HAP-1 (cell line): ENCODE data around the gene IGF1R.
A peak's percentile ranks its signal among the peaks of the same experiment; 100 is the strongest.

Experiments used
- DNase-seq, 2 experiments: peaks; one replicate each; pipeline ENCODE4 v3.0.0-alpha.2; 2016 to 2020; ENCODE audit warnings: low spot score in 2 of 2
- H3K27me3 ChIP-seq: fragments of 250-450 bp; sonication (Bioruptor Pico); 2 replicates; pipeline ENCODE4 v1.5.1; 2020; ENCODE audit warnings: low read depth, mild to moderate bottlenecking, moderate library complexity
- H3K36me3 ChIP-seq: fragments of 250-450 bp; sonication (Bioruptor Pico); replicated peaks from 2 replicates; pipeline ENCODE4 v1.5.1; 2020; ENCODE audit warnings: mild to moderate bottlenecking
- H3K4me1 ChIP-seq: fragments of 250-450 bp; sonication (Bioruptor Pico); 2 replicates; pipeline ENCODE4 v1.5.1; 2020; ENCODE audit warnings: mild to moderate bottlenecking
- H3K4me3 ChIP-seq: fragments of 250-450 bp; sonication (Bioruptor Pico); 2 replicates; pipeline ENCODE4 v1.5.1; 2020; ENCODE audit warnings: mild to moderate bottlenecking, moderate library complexity
- H3K9me3 ChIP-seq: fragments of 250-450 bp; sonication (Bioruptor Pico); 2 replicates; pipeline ENCODE4 v1.5.1; 2020; ENCODE audit warnings: mild to moderate bottlenecking, moderate library complexity
- in situ Hi-C: fragments of 300-500 bp; cut with MboI; formaldehyde crosslinking; loops from 3 replicates; pipeline ENCODE4 v1.14.3; 2020; ENCODE audit warnings: low sequenced_read_pairs, inconsistent platforms, mixed read lengths

The IGF1R gene

DNA sequence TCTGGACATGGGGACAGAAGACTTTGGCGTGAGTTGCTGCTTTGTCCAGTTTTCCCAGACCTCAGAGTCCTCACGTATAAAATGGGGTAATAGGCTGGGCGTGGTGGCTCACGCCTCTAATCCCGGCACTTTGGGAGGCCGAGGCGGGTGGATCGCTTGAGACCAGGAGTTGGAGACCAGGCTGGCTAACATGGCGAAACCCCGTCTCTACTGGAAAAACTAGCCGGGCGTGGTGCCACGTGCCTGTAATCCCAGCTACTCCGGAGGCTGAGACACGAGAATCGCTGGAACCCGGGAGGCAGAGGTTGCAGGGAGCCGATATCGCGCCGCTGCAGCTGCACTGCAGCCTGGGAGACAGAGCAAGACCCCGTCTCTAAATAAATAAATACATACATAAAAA, 22.7 kb upstream of the IGF1R start:
- Histone ChIP-seq H3K36me3 (no peaks in the 10 kb centered on the region), H3K4me3 (no peak overlapping the region), H3K9me3 (no peaks in the 10 kb centered on the region), H3K27me3 (peaks cover 71% of the 10 kb centered on the region), H3K4me1 (no peaks in the 10 kb centered on the region)
- in situ Hi-C loops = no loop called here
- no peak for DNase-seq

DNA sequence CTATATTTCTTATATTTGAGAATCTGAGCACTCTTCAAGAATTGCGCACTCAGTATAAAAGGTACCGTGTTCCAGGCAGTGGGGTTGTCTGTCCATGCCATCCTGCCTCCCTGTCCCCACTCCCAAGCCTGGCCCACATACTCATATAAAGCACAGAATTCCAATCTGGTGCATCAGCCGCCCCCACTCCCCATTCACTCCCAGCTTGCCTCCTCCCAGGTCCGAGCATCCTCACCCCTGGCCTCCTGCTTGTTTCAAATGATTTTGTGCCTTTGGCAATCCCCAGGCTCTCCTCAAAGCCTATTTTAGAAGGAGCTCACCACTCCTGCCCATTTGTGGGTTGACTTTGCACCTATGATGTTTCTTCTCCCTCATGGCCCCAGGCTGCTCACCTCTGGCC, 22.2 kb upstream of the IGF1R start:
- no peaks in the 10 kb centered on the region for H3K36me3 ChIP-seq
- in situ Hi-C loops = no loop called here
- peaks cover 66% of the 10 kb centered on the region for H3K27me3 ChIP-seq
- no peaks in the 10 kb centered on the region for H3K4me1 ChIP-seq
- H3K9me3 ChIP-seq = no peaks in the 10 kb centered on the region
- DNase-seq = no peak
- H3K4me3 ChIP-seq = no peak overlapping the region

DNA sequence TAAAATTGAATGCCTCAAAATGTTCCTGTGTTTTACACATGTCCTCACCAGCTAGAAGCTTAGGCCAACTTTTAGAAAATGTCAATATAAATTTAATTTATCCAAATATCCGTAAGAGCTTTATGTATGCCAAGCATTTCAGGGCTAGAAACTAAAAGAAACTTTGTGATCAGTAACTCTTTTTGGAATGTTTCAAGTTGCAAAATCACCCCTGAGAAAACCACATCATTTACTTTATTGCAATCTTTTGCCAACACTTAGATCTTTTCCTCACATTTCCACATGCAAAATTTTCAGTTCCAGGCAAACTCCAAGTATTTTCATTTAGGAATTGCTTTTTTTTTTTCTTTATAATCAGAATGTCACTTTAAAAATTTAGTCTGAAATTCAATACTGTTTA, 20.1 kb upstream of the IGF1R start:
- Histone ChIP-seq H3K4me3 (no peak overlapping the region), H3K4me1 (no peaks in the 10 kb centered on the region), H3K27me3 (peaks cover 47% of the 10 kb centered on the region)

DNA sequence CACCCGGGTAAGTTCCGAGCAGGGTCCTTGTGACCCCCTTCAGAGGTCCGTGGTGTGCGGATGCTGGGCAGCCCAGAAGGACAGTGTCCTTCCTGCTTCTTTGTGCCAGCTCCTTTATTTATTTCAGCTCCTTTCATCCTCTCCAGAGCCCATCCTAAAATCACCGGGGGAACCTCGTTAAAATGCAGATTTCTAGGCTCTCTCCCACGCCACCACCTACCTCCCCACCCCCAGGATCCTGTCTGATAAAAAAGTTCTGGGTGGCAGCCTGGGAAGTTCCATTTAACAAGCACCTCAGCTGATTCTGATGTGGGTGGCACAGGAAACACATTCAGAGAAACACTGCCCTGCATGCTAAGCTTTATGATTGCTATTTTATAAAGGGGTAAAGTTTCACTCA, 12.5 kb upstream of the IGF1R start:
- in situ Hi-C loops = loop anchor here (10.0 kb wide), 1 partner anchor 111 kb away; no protein-coding TSS in a partner anchor
- H3K9me3 ChIP-seq = no peaks in the 10 kb centered on the region
- DNase-seq = no peak
- no peaks in the 10 kb centered on the region for H3K4me1 ChIP-seq
- H3K27me3 ChIP-seq = no peaks in the 10 kb centered on the region
- H3K4me3 ChIP-seq = no peak overlapping the region
- H3K36me3 ChIP-seq = no peaks in the 10 kb centered on the region

More for the DNA sequence above, 20.1 kb upstream of the IGF1R start:
- no peaks in the 10 kb centered on the region for H3K36me3 ChIP-seq
- in situ Hi-C loops = no loop called here
- DNase-seq = no peak
- no peaks in the 10 kb centered on the region for H3K9me3 ChIP-seq

DNA sequence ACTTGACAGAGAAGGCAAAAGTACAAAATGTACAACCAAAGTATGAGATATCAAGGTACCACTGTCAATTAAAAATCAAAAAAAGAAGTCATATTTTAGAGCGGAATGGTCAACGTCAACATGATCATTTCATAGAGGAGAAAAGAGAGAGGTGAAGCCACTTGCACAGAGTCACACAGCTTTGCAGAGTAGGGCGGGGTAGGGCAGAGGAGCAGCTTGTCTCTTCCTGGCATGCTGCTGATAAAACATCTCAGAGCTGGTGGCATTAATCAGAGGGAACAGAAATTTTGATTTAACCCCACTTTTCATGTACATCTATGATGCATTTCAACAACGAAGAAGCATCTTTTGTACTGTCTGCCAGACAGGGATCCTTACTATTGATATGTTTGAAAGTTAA, 5.2 kb upstream of the IGF1R start:
- no peak for DNase-seq
- H3K9me3 ChIP-seq = no peaks in the 10 kb centered on the region
- no peaks in the 10 kb centered on the region for H3K27me3 ChIP-seq
- H3K4me1 ChIP-seq = peaks cover 7% of the 10 kb centered on the region; the same call in 1 of the 2 replicates
- in situ Hi-C loops = no loop called here
- H3K4me3 ChIP-seq = no peak overlapping the region
- no peaks in the 10 kb centered on the region for H3K36me3 ChIP-seq

DNA sequence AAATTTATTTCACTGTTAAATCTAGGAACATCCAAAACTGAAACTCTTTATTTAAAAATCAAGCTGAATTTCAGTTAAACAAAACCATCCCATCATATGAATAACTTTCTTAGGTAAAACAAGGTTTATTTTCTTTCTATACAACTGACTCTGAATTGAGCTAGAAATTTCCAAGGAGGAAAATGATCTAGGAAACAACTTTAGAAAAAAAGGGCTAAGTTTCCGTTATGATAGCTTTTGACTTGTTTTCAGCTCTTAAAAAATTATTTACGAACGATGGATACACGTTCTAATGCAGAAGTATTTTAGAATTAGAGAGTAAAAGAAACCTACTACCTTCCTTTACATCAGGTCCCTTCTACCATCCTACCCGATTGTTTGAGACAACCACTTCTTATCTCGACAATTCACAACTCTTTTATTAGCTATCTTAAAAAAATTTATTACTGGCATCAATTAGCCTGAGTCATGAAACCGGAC, 1.8 kb upstream of the IGF1R start:
- Histone ChIP-seq H3K27me3 (no peaks in the 10 kb centered on the region), H3K4me1 (peaks cover 8% of the 10 kb centered on the region; the same call in 1 of the 2 replicates), H3K36me3 (no peaks in the 10 kb centered on the region), H3K9me3 (no peaks in the 10 kb centered on the region), H3K4me3 (peak overlapping the region; percentile 76)
- in situ Hi-C loops = no loop called here
- DNase-seq = no peak

DNA sequence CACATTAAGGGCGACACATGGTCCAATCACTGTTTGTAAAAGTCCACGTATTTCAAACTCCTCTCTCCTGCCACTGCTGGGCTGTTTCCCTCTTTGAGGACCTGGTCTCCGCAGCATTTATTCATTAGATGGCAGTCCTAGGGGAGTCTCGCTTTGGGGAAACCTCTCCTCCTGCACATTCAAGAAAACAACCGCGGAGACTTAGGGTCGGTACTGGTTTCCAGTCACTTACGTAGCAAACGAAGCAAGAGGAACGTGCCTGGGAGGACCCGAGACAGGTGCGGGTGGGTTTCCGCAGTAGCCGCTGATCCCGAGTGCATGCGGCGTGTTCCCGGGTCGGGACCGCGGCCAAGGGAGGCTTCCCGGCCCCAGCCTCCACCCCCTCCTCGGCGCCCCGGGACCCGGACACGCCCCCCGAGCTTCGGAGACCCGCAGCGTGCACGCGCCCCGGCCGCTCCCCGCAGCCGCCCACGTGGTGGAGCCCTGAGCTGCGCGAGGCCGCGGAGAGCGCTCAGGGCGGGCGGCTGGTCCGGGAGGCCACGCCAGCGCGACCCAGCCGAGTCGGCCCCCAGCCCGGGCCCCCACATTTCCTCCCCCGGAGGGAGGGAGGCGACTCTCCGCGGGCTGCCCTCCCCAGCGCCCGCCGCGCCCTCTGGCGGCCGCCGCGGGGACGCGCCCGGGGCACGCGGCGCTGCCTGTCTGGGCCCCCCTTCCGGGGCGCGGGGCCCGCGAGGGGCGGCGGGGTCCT, 1.1 kb upstream of the IGF1R start:
- Histone ChIP-seq H3K36me3 (no peaks in the 10 kb centered on the region), H3K4me1 (peaks cover 14% of the 10 kb centered on the region; the same call in 1 of the 2 replicates), H3K27me3 (no peaks in the 10 kb centered on the region), H3K9me3 (no peaks in the 10 kb centered on the region), H3K4me3 (peak overlapping the region; percentile 76)
- in situ Hi-C loops = no loop called here
- DNase-seq = peak; percentile 74 to 93

DNA sequence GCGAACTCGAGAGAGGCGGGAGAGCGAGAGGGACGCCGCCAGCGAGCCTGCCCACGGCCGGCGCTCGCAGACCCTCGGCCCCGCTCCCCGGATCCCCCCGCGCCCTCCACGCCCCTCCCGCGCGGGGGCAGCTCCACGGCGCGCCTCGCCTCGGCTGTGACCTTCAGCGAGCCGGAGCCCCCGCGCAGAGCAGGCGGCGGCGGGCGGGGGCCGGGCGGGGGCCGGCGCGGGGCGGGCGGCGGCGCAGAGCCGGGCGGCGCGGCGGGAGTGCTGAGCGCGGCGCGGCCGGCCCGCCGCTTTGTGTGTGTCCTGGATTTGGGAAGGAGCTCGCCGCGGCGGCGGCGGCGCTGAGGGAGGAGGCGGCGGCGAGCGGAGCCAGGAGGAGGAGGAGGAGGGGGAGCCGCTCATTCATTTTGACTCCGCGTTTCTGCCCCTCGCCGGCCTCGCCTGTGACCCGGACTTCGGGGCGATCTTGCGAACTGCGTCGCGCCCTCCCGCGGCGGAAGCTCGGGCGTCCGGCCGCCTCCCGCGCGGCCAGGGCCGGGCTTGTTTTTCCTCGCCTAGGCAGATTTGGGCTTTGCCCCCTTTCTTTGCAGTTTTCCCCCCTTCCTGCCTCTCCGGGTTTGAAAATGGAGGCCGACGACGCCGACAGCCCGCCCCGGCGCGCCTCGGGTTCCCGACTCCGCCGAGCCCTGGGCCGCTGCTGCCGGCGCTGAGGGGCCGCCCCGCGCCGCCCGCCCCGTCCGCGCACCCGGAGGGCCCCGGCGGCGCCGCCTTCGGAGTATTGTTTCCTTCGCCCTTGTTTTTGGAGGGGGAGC, 524 bp downstream of the IGF1R start:
- in situ Hi-C loops = no loop called here
- H3K36me3 ChIP-seq = no peaks in the 10 kb centered on the region
- peaks cover 27% of the 10 kb centered on the region for H3K4me1 ChIP-seq
- peak overlapping the region; percentile 62 for H3K4me3 ChIP-seq
- peak; percentile 50 to 66 for DNase-seq
- H3K27me3 ChIP-seq = no peaks in the 10 kb centered on the region
- no peaks in the 10 kb centered on the region for H3K9me3 ChIP-seq

DNA sequence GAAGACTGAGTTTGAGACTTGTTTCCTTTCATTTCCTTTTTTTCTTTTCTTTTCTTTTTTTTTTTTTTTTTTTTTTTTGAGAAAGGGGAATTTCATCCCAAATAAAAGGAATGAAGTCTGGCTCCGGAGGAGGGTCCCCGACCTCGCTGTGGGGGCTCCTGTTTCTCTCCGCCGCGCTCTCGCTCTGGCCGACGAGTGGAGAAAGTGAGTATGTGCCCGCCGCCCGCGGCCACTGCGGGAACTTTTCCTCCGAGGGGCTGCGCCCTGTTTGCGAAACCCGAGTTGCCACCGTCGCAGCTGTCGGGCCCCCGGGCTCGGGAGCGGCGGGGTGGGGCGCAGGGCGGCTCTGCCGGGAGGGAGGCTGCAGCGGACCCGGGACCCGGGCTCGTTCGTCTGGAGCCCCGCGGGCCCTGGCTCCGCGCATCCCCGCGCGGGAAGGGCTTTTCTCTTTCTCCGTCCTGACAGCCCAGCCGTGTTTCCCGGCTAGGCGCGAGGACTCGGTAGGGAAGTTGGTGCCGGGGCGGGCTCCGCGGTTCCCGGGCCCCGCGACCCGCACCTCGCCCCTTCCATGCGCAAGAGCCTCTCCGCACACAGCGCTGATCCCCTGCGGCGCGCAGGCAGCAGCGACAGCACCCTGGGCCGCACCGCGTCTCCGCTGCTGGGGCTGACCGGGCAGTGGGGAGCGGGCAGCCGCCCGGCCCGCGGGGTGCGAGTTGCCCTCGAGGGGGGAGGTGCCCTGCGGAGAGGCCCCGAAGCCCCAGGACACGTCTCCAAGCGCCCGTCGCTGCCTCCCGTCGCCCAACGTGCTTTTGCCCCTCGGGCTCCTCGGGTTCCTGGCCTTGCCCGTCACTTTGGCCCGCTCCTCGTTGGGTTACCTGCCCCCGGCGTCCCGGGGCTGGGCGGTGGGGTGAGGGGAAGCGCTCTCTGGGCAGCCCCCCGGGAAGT, 1.4 kb downstream of the IGF1R start:
- DNase-seq = peak in 1 of 2 experiments; percentile 55
- no peaks in the 10 kb centered on the region for H3K36me3 ChIP-seq
- peaks cover 27% of the 10 kb centered on the region for H3K4me1 ChIP-seq
- peak overlapping the region; percentile 62 for H3K4me3 ChIP-seq
- H3K9me3 ChIP-seq = no peaks in the 10 kb centered on the region
- in situ Hi-C loops = no loop called here
- H3K27me3 ChIP-seq = no peaks in the 10 kb centered on the region

DNA sequence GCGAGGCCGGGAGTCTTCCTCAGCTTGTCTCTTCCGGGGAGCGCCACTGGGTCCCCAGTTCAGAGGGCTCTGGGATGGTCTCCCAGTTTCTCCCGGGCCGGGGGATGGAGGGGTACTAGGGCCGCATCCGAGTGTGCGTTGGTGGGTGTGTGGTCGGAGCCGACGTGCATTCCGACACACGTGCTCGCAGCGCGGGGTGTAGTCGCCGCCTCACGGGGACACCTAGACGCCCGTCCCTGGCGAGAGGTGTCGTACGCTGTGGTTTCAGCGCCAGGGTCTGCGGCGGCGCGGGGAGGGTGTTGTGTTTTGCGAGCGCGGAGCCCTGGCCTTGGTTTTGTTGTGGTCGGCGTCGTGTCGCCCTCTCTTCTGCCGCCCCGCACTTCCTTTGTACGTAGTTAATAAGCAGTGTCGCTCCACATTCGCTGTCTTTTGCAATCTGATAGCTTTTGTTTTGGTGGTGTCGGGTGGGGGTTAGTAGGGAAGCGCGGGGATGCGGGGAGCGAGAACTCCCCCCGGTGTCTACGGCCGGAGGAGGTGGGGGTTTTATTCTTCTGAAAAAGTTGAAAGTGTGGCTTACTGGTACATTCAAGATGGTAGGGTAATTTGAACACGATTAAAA, 2.2 kb downstream of the IGF1R start:
- peaks cover 30% of the 10 kb centered on the region for H3K4me1 ChIP-seq
- H3K4me3 ChIP-seq = peak overlapping the region; percentile 62
- H3K9me3 ChIP-seq = no peaks in the 10 kb centered on the region
- no peaks in the 10 kb centered on the region for H3K27me3 ChIP-seq
- in situ Hi-C loops = no loop called here
- DNase-seq = peak in 1 of 2 experiments; percentile 61
- H3K36me3 ChIP-seq = no peaks in the 10 kb centered on the region

DNA sequence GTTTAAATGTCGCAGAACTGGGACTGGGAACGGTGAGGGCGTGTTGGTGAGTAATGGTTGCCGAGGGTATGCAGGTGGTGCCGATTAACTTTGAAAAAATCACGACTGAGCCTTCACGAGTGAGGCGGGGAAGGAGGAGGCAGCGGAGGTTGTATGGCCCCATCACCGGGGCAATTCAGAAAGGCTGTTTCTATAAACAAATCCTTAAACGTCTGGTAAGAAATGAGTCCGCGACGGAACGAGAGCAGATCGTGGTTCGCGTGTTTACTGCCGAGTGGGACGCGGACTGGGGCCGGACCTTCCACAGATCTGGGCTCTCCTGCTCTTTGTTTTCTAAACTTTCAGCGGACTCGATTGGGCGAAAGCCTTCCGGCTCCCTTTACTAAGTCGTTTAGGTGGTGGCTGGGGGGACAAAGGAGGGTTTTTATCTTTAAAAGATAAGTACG, 2.7 kb downstream of the IGF1R start:
- peak in 1 of 2 experiments; percentile 30 for DNase-seq
- Histone ChIP-seq H3K9me3 (no peaks in the 10 kb centered on the region), H3K4me1 (peaks cover 27% of the 10 kb centered on the region), H3K4me3 (peak overlapping the region; percentile 62), H3K27me3 (no peaks in the 10 kb centered on the region), H3K36me3 (no peaks in the 10 kb centered on the region)
- in situ Hi-C loops = no loop called here

DNA sequence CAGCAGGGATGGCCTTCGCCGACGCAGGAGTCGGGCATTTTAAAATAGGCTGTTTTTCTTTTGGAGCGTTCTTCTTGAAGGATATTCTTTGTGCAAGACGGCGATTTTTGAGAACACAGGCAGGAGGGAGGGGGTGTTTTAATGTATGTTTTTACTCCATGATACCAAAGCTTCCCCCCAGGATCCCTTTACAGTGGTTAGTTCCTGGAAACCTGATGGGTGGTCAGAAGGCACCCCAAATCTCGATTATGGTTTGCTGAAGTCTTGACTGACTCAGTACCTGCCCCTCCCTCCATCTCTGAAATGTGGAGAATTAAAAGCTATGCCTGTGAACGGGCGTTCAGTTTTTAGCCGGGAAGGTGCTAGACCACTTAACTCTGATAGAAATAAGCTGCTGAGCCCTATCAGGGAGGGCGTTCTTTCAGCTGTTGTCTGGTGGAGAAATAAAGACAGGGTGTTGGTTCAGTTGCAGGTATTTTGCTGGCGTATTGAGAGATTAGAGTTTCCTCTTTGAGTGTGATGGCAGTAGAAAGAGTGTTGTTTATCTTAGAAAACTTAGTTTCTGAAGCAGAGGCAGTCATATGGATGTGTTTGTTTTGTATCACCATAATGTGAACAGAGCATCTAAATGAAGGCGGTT, 3.4 kb downstream of the IGF1R start:
- Histone ChIP-seq H3K4me1 (peaks cover 23% of the 10 kb centered on the region), H3K36me3 (no peaks in the 10 kb centered on the region), H3K9me3 (no peaks in the 10 kb centered on the region), H3K4me3 (peak overlapping the region; percentile 62), H3K27me3 (no peaks in the 10 kb centered on the region)
- in situ Hi-C loops = no loop called here
- DNase-seq = peak in 1 of 2 experiments; percentile 30
